ENCODE measurements around the gene FBXO31. TPM values are rescaled to one million over a fixed set of nuclear protein-coding genes. Genes with fewer than 3 reads are reported as not detected.

FBXO31 gene
- total RNA-seq, 1 donor from 2014 or later = 21.6 TPM

GRCh38 chr16:87372305-87372704, 11.3 kb downstream of the FBXO31 start:
- TF ChIP-seq, protein P1, sequence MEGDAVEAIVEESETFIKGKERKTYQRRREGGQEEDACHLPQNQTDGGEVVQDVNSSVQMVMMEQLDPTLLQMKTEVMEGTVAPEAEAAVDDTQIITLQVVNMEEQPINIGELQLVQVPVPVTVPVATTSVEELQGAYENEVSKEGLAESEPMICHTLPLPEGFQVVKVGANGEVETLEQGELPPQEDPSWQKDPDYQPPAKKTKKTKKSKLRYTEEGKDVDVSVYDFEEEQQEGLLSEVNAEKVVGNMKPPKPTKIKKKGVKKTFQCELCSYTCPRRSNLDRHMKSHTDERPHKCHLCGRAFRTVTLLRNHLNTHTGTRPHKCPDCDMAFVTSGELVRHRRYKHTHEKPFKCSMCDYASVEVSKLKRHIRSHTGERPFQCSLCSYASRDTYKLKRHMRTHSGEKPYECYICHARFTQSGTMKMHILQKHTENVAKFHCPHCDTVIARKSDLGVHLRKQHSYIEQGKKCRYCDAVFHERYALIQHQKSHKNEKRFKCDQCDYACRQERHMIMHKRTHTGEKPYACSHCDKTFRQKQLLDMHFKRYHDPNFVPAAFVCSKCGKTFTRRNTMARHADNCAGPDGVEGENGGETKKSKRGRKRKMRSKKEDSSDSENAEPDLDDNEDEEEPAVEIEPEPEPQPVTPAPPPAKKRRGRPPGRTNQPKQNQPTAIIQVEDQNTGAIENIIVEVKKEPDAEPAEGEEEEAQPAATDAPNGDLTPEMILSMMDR (IDR thresholded peaks at IDR 0.05; ENCODE audit: unreplicated experiment) = no peak
- H3K27me3 Mint-ChIP-seq = no peaks in the 10 kb centered on the region
- peaks cover 1% of the 10 kb centered on the region for H3K36me3 Mint-ChIP-seq (ENCODE audit: insufficient read depth)
- H3K9me3 Mint-ChIP-seq (ENCODE audit: low read depth) = no peaks in the 10 kb centered on the region
- H3K4me1 Mint-ChIP-seq (ENCODE audit: low read depth) = no peaks in the 10 kb centered on the region
- H3K4me3 Mint-ChIP-seq (ENCODE audit: low read depth) = no peak overlapping the region
- no peak for DNase-seq (ENCODE audit: low spot score, unreplicated experiment)
- no peak overlapping the region for H3K27ac Mint-ChIP-seq

DNA sequence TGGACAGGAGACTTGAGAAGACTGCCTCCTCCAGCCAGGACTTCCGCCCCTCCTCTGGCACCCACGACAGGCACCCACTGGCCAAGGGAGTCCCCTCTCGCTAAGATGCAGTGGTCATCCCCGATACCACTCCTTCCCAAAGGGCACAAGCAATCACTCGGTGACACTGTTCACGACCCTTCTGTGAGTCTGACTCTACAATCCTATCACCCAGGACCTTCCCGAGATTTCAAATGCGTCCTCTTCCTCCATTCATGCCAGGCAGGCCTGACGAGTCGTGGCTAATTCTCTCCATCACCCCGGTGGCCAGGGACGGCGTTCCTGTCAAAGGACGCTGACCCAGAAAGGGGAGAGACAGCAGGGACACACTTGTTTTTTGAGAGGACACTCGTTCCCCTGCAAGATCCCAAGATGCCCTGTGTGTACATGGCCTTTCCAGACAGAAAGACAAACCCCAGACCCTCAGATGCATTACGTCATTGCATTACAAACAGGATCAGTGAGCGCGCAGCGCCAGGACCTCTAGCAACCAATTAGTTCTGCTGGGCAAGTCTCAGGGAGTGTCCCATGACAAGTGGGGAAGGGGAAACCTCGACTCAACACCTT, 12.2 kb downstream of the FBXO31 start:
- no peaks in the 10 kb centered on the region for H3K27me3 Mint-ChIP-seq
- H3K4me1 Mint-ChIP-seq (ENCODE audit: low read depth) = no peaks in the 10 kb centered on the region
- TF ChIP-seq, protein P1 (IDR thresholded peaks at IDR 0.05; ENCODE audit: unreplicated experiment) = no peak
- no peaks in the 10 kb centered on the region for H3K9me3 Mint-ChIP-seq (ENCODE audit: low read depth)
- H3K27ac Mint-ChIP-seq = no peak overlapping the region
- no peaks in the 10 kb centered on the region for H3K36me3 Mint-ChIP-seq (ENCODE audit: insufficient read depth)
- H3K4me3 Mint-ChIP-seq (ENCODE audit: low read depth) = no peak overlapping the region
- no peak for DNase-seq (ENCODE audit: low spot score, unreplicated experiment)

DNA sequence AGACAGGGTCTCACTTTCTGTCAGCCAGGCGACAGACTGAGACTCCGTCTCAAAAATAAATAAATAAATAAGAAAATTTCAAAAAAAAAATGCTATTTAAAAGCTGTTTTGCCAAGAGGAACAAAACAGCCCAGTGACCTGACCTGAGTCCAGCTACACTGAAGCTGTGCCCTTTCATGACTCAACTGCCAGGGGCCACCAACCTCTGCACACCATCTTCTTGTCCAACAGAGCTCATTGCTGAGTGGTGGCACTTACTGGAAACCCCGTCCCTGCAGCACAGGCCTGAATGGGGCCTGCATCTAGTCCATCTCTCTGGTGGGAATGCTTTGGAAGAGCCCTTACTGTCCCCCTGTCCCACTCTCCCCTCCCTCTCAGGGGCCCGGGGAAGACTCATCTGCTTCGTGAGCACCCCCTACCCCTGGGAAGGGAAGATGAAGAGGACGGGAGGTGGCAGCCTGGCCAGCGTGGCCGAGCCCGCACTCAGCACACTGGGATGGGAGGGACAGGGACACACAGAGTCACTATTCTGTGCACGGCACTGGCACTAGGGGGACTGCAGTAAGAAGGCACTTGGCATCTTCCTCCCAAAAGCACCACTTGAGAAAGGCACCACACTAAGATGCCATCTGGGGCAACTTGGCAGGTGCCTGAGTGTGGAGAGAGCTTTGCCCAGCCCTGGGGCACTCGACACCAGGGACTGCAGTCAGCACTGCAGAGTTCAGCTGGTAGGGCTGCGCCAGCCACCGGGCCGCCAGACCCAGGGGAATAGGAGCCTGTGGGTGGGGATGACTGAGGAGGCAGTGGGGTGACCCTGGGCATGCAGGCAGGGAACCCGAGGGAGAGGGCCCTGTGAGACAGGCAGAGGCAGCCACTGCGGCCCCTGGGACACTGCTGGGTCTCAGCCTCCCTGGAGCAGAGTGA, 13.5 kb downstream of the FBXO31 start:
- no peak overlapping the region for H3K27ac Mint-ChIP-seq

GRCh38 chr16:87369117-87369765, 14.3 kb downstream of the FBXO31 start:
- TF ChIP-seq, protein P1 (IDR thresholded peaks at IDR 0.05; ENCODE audit: unreplicated experiment) = no peak
- no peaks in the 10 kb centered on the region for H3K36me3 Mint-ChIP-seq (ENCODE audit: insufficient read depth)
- H3K27me3 Mint-ChIP-seq = no peaks in the 10 kb centered on the region
- no peak overlapping the region for H3K4me3 Mint-ChIP-seq (ENCODE audit: low read depth)
- H3K9me3 Mint-ChIP-seq (ENCODE audit: low read depth) = no peaks in the 10 kb centered on the region
- H3K27ac Mint-ChIP-seq = no peak overlapping the region
- peaks cover 1% of the 10 kb centered on the region for H3K4me1 Mint-ChIP-seq (ENCODE audit: low read depth)
- DNase-seq (ENCODE audit: low spot score, unreplicated experiment) = no peak

More for the DNA sequence above, 13.5 kb downstream of the FBXO31 start:
- H3K9me3 Mint-ChIP-seq (ENCODE audit: low read depth) = no peaks in the 10 kb centered on the region
- TF ChIP-seq, protein P1 (IDR thresholded peaks at IDR 0.05; ENCODE audit: unreplicated experiment) = no peak
- no peak overlapping the region for H3K4me3 Mint-ChIP-seq (ENCODE audit: low read depth)
- DNase-seq (ENCODE audit: low spot score, unreplicated experiment) = no peak
- H3K4me1 Mint-ChIP-seq (ENCODE audit: low read depth) = no peaks in the 10 kb centered on the region
- no peaks in the 10 kb centered on the region for H3K36me3 Mint-ChIP-seq (ENCODE audit: insufficient read depth)
- H3K27me3 Mint-ChIP-seq = no peaks in the 10 kb centered on the region

Data from progenitor cell of endocrine pancreas (in vitro differentiated cells).